Measurements from ENCODE around the gene TOP2A.
A peak's percentile ranks its signal among the peaks of the same experiment; 100 is the strongest.
"Not testable (repeated sequence)": the region's sequence is repeated elsewhere in the genome, so short reads cannot be mapped to it uniquely, and the experiment has no call there.

TOP2A gene

DNA sequence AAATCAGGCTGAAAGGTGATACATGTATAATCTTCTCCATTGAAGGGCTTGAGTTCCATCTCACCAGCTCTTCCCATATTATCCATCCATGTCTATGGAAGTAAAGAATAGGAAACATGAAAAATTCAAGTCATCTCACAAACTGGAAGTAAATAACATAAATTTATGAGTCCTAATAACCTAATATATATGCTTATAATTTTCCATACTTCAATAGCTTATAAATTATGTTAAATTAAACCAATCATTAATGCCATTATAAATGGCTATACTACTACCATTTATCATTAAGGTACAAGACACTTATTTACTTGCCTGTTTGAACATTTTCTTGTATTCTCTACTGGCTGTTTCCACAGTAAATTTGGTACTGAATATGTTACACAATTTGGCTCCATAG is 4.8 kb downstream of the TOP2A start:
- H3K27ac Mint-ChIP-seq (ENCODE audit: low read depth): no peak overlapping the region
- H3K4me1 Mint-ChIP-seq: peaks cover 5% of the 10 kb centered on the region
- H3K27me3 Mint-ChIP-seq: no peaks in the 10 kb centered on the region
- no peak for ATAC-seq (replicated peaks; ENCODE audit: extremely low read depth, poor library complexity, severe bottlenecking)
- no peak overlapping the region for H3K4me3 Mint-ChIP-seq
- H3K9me3 Mint-ChIP-seq: no peaks in the 10 kb centered on the region
- H3K36me3 Mint-ChIP-seq (ENCODE audit: insufficient read depth): peaks cover 4% of the 10 kb centered on the region
- no peak for DNase-seq (ENCODE audit: low spot score in 2 of 2)

DNA sequence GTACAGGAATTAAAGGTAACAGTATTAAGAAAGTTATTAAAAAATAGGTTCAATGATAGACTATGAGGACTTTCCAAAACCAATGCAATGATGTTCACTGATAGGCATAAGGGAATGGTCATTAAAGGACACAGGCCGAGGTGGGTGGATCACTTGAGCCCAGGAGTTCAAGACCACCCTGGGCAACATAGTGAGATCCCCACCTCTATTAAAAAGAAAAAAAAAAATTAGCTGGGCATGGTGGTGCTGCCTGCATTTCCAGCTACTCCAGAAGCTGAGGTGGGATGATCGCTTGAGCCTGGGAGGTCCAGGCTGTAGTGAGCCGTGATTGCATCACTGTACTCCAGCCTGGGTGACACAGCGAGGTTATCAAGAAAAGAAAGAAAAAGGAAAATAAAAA is 5.9 kb downstream of the TOP2A start:
- Mint-ChIP-seq H3K4me1 (no peaks in the 10 kb centered on the region), H3K9me3 (no peaks in the 10 kb centered on the region), H3K27ac (ENCODE audit: low read depth) (peak overlapping the region; percentile 75), H3K27me3 (no peaks in the 10 kb centered on the region), H3K4me3 (no peak overlapping the region), H3K36me3 (ENCODE audit: insufficient read depth) (no peaks in the 10 kb centered on the region)
- DNase-seq (ENCODE audit: low spot score in 2 of 2) (no peak), ATAC-seq (replicated peaks; ENCODE audit: extremely low read depth, poor library complexity, severe bottlenecking) (no peak)

DNA sequence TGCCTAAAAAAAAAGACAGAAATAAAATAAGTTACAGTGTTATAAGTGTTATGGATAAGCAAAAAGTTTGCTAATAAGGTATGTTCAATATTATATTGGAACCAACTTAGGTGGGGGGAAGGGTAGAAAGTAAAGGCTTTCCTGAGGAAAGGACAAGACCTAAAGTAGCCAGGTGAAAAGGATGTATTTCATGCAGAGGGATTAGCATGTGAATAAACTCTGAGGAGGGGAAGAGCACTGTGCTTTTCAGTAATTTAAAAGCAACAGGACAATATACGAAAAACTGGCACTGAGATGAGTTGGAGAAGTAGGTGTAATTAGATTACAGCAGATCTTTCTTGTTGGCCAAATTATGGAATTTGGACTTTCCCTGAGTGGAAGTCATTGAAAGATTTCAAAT is 7.6 kb downstream of the TOP2A start:
- Mint-ChIP-seq H3K36me3 (ENCODE audit: insufficient read depth) (peaks cover 2% of the 10 kb centered on the region), H3K27ac (ENCODE audit: low read depth) (peak overlapping the region; percentile 32)
- no peak for ATAC-seq (replicated peaks; ENCODE audit: extremely low read depth, poor library complexity, severe bottlenecking)

DNA sequence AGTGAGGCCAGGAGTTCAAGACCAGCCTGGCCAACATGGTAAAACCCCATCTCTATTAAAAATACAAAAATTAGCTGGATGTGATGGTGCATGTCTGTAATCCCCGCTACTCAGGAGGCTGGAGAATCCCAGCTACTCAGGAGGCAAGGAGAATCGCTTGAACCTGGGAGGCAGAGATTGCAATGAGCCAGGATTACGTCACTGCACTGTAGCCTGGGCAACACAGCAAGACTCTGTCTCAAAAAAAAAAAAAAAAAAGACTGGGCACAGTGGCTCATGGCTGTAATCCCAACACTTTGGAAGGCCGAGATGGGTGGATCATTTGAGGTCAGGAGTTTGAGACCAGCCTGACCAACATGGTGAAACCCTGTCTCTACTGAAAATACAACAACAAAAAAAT is 8.2 kb downstream of the TOP2A start:
- not testable (repeated sequence) for ATAC-seq (replicated peaks; ENCODE audit: extremely low read depth, poor library complexity, severe bottlenecking); H3K27me3 Mint-ChIP-seq; H3K9me3 Mint-ChIP-seq; DNase-seq (ENCODE audit: low spot score in 2 of 2); H3K36me3 Mint-ChIP-seq (ENCODE audit: insufficient read depth); H3K4me3 Mint-ChIP-seq; H3K4me1 Mint-ChIP-seq; H3K27ac Mint-ChIP-seq (ENCODE audit: low read depth)

More for the DNA sequence above, 7.6 kb downstream of the TOP2A start:
- Mint-ChIP-seq H3K4me3 (no peak overlapping the region), H3K27me3 (no peaks in the 10 kb centered on the region), H3K9me3 (no peaks in the 10 kb centered on the region), H3K4me1 (no peaks in the 10 kb centered on the region)
- no peak for DNase-seq (ENCODE audit: low spot score in 2 of 2)

DNA sequence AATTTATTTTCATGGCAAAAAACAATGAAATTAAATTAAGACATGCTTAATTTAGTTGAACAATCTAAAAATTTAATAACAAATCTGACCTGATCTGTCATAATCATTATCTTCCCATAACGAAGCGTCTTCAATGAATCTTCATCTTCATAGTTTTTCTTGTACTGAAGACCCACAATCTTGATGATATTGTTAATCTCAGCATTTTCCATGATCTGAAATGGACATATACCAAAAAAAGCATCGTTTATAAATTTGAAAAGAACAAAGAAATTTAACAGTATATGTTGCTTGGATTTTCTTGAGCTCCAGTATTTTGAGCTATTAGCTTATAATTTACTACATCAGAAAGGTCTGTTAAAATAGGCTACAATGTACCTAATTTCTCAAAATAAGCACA is 10.2 kb downstream of the TOP2A start:
- H3K4me1 Mint-ChIP-seq: peaks cover 8% of the 10 kb centered on the region

DNA sequence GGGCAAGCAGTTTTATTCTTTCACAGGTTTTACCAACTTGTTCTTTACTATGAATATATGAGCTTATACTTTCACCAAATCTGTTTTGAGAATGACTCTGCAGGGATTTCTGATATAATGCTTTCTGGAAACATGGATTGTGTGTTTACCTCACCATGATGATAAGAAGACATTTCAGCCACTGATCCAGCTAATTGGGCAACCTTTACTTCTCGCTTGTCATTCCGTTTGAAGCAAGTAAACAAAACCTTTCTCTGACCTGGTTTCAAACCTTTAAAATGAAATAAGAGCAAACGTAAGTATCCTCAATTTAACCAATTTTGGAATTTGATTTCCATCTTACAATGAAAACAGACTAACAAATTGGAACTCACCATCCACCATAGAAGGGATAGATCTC is 13.7 kb downstream of the TOP2A start:
- Mint-ChIP-seq H3K4me3 (no peak overlapping the region), H3K27me3 (no peaks in the 10 kb centered on the region), H3K4me1 (peaks cover 20% of the 10 kb centered on the region), H3K27ac (ENCODE audit: low read depth) (no peak overlapping the region), H3K36me3 (ENCODE audit: insufficient read depth) (peaks cover 5% of the 10 kb centered on the region), H3K9me3 (no peaks in the 10 kb centered on the region)
- DNase-seq (ENCODE audit: low spot score in 2 of 2): no peak
- no peak for ATAC-seq (replicated peaks; ENCODE audit: extremely low read depth, poor library complexity, severe bottlenecking)

More for the DNA sequence above, 10.2 kb downstream of the TOP2A start:
- ATAC-seq (replicated peaks; ENCODE audit: extremely low read depth, poor library complexity, severe bottlenecking) (no peak), DNase-seq (ENCODE audit: low spot score in 2 of 2) (no peak)
- no peaks in the 10 kb centered on the region for H3K9me3 Mint-ChIP-seq
- H3K27me3 Mint-ChIP-seq: no peaks in the 10 kb centered on the region
- no peak overlapping the region for H3K4me3 Mint-ChIP-seq
- H3K36me3 Mint-ChIP-seq (ENCODE audit: insufficient read depth): peaks cover 4% of the 10 kb centered on the region
- H3K27ac Mint-ChIP-seq (ENCODE audit: low read depth): no peak overlapping the region

DNA sequence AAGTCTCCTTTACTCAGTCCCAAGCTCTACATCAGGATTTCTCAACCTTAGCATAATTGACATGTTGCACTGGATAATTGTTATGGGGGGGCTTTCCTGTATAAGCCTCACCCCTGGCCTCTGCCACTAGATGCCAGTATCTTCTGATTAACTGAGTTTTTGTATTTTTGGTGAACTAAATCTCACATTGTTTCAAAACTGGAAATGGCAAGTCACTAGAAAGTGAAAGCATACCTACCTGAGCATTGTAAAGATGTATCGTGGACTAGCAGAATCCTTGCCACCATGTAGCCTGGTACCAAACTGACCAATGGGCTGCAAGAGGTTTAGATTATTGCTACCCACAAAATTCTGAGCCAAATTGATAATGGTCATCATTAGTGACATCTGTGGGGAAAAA is 15.0 kb downstream of the TOP2A start:
- H3K27ac Mint-ChIP-seq (ENCODE audit: low read depth): peak overlapping the region; percentile 47
- peaks cover 20% of the 10 kb centered on the region for H3K4me1 Mint-ChIP-seq
- no peak for DNase-seq (ENCODE audit: low spot score in 2 of 2)
- H3K4me3 Mint-ChIP-seq: peak overlapping the region; percentile 18
- no peaks in the 10 kb centered on the region for H3K9me3 Mint-ChIP-seq
- peaks cover 7% of the 10 kb centered on the region for H3K36me3 Mint-ChIP-seq (ENCODE audit: insufficient read depth)
- no peaks in the 10 kb centered on the region for H3K27me3 Mint-ChIP-seq
- peak; percentile 40 for ATAC-seq (replicated peaks; ENCODE audit: extremely low read depth, poor library complexity, severe bottlenecking)

DNA sequence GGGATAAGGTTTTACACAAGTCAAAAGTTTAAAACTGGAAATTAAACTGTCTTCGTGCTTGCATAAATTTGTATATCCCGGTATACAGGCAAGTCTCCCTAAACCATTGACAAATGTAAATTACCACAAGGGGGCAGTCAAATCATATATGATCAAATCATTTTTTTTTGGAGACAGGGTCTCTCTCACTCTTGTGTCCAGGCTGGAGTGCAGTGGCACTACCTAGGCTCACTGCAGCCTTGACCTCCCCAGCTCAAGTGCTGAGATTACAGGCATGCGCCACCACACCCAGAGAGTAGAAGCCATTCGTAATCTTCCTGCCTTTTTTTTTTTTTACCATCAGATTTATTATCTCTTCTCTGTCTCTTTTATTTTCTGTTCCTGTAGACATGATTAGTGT is 18.5 kb downstream of the TOP2A start:
- ATAC-seq (replicated peaks; ENCODE audit: extremely low read depth, poor library complexity, severe bottlenecking) (no peak), DNase-seq (ENCODE audit: low spot score in 2 of 2) (no peak)
- Mint-ChIP-seq H3K4me3 (no peak overlapping the region), H3K9me3 (no peaks in the 10 kb centered on the region), H3K4me1 (peaks cover 20% of the 10 kb centered on the region), H3K27me3 (no peaks in the 10 kb centered on the region), H3K36me3 (ENCODE audit: insufficient read depth) (peaks cover 7% of the 10 kb centered on the region), H3K27ac (ENCODE audit: low read depth) (no peak overlapping the region)

DNA sequence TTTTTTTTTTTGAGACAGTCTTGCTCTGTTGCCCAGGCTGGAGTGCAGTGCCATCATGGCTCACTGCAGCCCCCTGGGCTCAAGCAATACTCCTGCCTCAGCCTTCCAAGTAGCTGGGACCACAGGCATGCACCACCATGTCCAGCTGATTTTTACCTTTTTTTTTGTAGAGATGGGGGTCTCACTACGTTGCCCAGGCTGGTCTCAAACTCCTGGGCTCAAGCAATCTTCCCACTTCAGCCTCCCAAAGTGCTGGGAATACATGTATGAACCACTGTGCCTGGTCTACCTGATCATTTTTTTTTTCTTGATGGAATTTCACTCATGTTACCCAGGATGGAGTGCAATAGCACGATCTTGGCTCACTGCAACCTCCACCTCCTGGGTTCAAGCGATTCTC is 31.1 kb downstream of the TOP2A start:
- not testable (repeated sequence) for H3K9me3 Mint-ChIP-seq; H3K36me3 Mint-ChIP-seq (ENCODE audit: insufficient read depth); DNase-seq (ENCODE audit: low spot score in 2 of 2); H3K4me3 Mint-ChIP-seq; ATAC-seq (replicated peaks; ENCODE audit: extremely low read depth, poor library complexity, severe bottlenecking); H3K27me3 Mint-ChIP-seq; H3K27ac Mint-ChIP-seq (ENCODE audit: low read depth); H3K4me1 Mint-ChIP-seq

DNA sequence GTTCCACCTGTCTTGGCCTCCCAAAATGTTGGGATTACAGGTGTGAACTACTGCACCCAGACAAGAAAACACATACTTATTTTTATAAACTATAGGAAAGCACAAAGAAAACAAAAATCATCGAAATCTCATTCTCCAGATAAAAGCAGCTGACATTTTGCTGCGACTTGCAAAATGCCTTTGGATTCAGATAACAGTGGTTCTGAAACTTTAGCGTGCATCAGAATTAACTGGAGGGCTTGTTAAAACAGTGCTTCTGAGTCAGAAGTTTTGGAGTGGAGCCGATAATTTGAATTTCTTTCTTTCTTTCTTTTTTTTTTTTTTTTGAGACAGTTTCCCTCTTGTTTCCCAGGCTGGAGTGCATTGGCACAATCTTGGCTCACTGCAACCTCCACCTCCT is 35.4 kb downstream of the TOP2A start:
- no peak for ATAC-seq (replicated peaks; ENCODE audit: extremely low read depth, poor library complexity, severe bottlenecking)
- no peak overlapping the region for H3K27ac Mint-ChIP-seq (ENCODE audit: low read depth)
- no peak overlapping the region for H3K4me3 Mint-ChIP-seq
- H3K9me3 Mint-ChIP-seq: no peaks in the 10 kb centered on the region
- no peak for DNase-seq (ENCODE audit: low spot score in 2 of 2)
- H3K36me3 Mint-ChIP-seq (ENCODE audit: insufficient read depth): no peaks in the 10 kb centered on the region
- H3K27me3 Mint-ChIP-seq: no peaks in the 10 kb centered on the region
- H3K4me1 Mint-ChIP-seq: no peaks in the 10 kb centered on the region

DNA sequence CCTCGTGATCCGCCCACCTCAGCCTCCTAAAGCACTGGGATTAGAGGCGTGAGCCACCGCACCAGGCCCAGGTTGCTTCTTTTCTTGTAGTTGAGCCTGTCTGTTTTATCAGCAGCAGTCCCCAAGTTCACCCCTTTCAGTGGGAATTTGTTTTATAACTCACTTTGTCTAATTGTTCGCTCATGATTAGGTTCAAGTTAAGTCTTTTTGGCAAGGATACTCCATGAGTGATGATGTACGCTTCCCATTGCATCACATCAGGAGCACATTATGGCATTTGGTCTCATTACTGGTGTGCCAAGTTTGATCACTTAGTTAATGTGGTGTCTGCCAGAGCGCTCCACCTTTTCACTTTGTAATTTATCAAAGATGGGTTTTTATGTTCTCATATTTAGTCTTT is 38.7 kb downstream of the TOP2A start:
- Mint-ChIP-seq H3K4me1 (no peaks in the 10 kb centered on the region), H3K4me3 (no peak overlapping the region), H3K27me3 (no peaks in the 10 kb centered on the region), H3K27ac (ENCODE audit: low read depth) (peak overlapping the region; percentile 79), H3K9me3 (no peaks in the 10 kb centered on the region), H3K36me3 (ENCODE audit: insufficient read depth) (peaks cover 2% of the 10 kb centered on the region)
- ATAC-seq (replicated peaks; ENCODE audit: extremely low read depth, poor library complexity, severe bottlenecking) (no peak), DNase-seq (ENCODE audit: low spot score in 2 of 2) (no peak)

DNA sequence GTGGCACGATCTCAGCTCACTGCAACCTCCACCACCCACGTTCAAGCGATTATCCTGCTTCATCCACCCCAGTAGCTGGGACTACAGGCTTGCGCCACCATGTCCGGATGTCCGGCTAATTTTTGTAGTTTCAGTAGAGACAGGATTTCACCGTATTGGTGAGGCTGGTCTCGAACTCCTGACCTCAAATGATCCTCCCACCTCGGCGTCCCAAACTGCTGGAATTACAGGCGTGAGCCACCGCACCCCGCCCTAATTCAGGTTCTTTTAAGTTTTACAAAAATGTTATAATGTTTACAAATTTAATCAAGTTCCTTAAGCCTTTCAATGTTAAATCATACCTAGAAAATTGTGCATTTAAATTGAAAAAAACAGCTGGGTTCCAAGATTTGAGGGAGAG is 39.9 kb downstream of the TOP2A start:
- H3K27me3 Mint-ChIP-seq: no peaks in the 10 kb centered on the region
- no peak for DNase-seq (ENCODE audit: low spot score in 2 of 2)
- H3K4me1 Mint-ChIP-seq: no peaks in the 10 kb centered on the region
- no peaks in the 10 kb centered on the region for H3K9me3 Mint-ChIP-seq
- no peak overlapping the region for H3K4me3 Mint-ChIP-seq
- ATAC-seq (replicated peaks; ENCODE audit: extremely low read depth, poor library complexity, severe bottlenecking): no peak
- H3K36me3 Mint-ChIP-seq (ENCODE audit: insufficient read depth): peaks cover 2% of the 10 kb centered on the region
- H3K27ac Mint-ChIP-seq (ENCODE audit: low read depth): no peak overlapping the region

DNA sequence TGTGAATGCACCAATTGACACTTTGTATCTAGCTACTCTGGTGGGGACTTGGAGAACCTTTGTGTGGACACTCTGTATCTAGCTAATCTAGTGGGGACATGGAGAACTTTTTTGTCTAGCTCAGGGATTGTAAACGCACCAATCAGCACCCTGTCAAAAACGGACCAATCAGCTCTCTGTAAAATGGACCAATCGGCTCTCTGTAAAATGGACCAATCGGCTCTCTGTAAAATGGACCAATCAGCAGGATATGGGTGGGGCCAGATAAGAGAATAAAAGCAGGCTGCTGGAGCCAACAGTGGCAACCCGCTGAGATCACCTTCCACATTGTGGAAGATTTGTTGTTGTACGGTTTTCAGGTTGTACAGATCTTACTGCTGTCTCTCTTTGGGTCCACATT is 41.2 kb downstream of the TOP2A start:
- not testable (repeated sequence) for H3K27me3 Mint-ChIP-seq; H3K27ac Mint-ChIP-seq (ENCODE audit: low read depth); H3K36me3 Mint-ChIP-seq (ENCODE audit: insufficient read depth); H3K4me1 Mint-ChIP-seq; H3K9me3 Mint-ChIP-seq; DNase-seq (ENCODE audit: low spot score in 2 of 2); H3K4me3 Mint-ChIP-seq; ATAC-seq (replicated peaks; ENCODE audit: extremely low read depth, poor library complexity, severe bottlenecking)

DNA sequence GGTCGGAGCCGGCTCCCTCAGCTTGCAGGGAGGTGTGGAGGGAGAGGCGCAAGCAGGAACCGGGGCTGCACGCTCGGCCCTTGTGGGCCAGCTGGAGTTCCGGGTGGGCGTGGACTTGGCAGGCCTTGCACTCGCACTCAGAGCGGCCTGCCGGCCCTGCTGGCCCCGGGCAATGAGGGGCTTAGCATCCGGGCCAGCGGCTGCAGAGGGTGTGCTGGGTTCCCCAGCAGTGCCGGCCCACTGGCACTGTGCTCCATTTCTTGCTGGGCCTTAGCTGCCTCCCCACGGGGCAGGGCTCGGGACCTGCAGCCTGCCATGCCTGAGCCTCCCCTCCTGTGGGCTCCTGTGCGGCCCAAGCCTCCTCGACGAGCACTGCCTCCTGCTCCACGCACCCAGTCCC is 41.9 kb downstream of the TOP2A start:
- not testable (repeated sequence) for ATAC-seq (replicated peaks; ENCODE audit: extremely low read depth, poor library complexity, severe bottlenecking); DNase-seq (ENCODE audit: low spot score in 2 of 2); H3K27me3 Mint-ChIP-seq; H3K27ac Mint-ChIP-seq (ENCODE audit: low read depth); H3K4me1 Mint-ChIP-seq; H3K9me3 Mint-ChIP-seq; H3K36me3 Mint-ChIP-seq (ENCODE audit: insufficient read depth); H3K4me3 Mint-ChIP-seq

Measured in central memory CD8-positive, alpha-beta T cell (primary cell).